Ureter (tissue), 1 donor: ENCODE measurements around the gene CAMK1D. TPM values are rescaled to one million over a fixed set of nuclear protein-coding genes. Genes with fewer than 3 reads are reported as not detected.

Source experiments
- DNase-seq: peaks from one replicate; pipeline ENCODE4 v3.0.0-alpha.2; 2020; ENCODE audit warnings: low spot score
- total RNA-seq: library from RNA; stranded (reverse); gene quantifications from one replicate; pipeline ENCODE4 v1.2.4, GENCODE V29; 2023
- donor health status: DM: yes; HTN: yes; CAD: no.

CAMK1D gene
- total RNA-seq, 1 donor from 2014 or later: 25.4 TPM

- no peak for DNase-seq
Observed at GRCh38 chr10:12592967-12593366, 243.6 kb downstream of the CAMK1D start.

GRCh38 chr10:12594448-12594944, 245.1 kb downstream of the CAMK1D start:
- no peak for DNase-seq

GRCh38 chr10:12595936-12596576, 246.7 kb downstream of the CAMK1D start:
- no peak for DNase-seq

- DNase-seq: no peak
Observed at GRCh38 chr10:12597176-12597575, 247.8 kb downstream of the CAMK1D start.

GRCh38 chr10:12597788-12598765, 248.7 kb downstream of the CAMK1D start:
- DNase-seq: no peak

GRCh38 chr10:12600652-12601051, 251.3 kb downstream of the CAMK1D start:
- no peak for DNase-seq

GRCh38 chr10:12602521-12602920, 253.2 kb downstream of the CAMK1D start:
- no peak for DNase-seq

- DNase-seq: no peak
Observed at GRCh38 chr10:12603766-12604470, 254.6 kb downstream of the CAMK1D start.

GRCh38 chr10:12605580-12606405, 256.4 kb downstream of the CAMK1D start:
- peak; percentile 93 for DNase-seq

- DNase-seq: no peak
Observed at GRCh38 chr10:12606461-12606860, 257.1 kb downstream of the CAMK1D start.

- no peak for DNase-seq
Observed at GRCh38 chr10:12608761-12609160, 259.4 kb downstream of the CAMK1D start.

GRCh38 chr10:12609435-12609834, 260.1 kb downstream of the CAMK1D start:
- no peak for DNase-seq

- DNase-seq: no peak
Observed at GRCh38 chr10:12613136-12613535, 263.8 kb downstream of the CAMK1D start.

- no peak for DNase-seq
Observed at GRCh38 chr10:12614177-12614995, 265.0 kb downstream of the CAMK1D start.

GRCh38 chr10:12615296-12616220, 266.2 kb downstream of the CAMK1D start:
- DNase-seq: no peak

GRCh38 chr10:12617191-12618175, 268.1 kb downstream of the CAMK1D start:
- no peak for DNase-seq

GRCh38 chr10:12622016-12622415, 272.7 kb downstream of the CAMK1D start:
- no peak for DNase-seq

GRCh38 chr10:12622691-12623090, 273.3 kb downstream of the CAMK1D start:
- no peak for DNase-seq
